GM12878 (cell line): Measurements from ENCODE around the gene DUSP22. TPM values are rescaled to one million over a fixed set of nuclear protein-coding genes. Genes with fewer than 3 reads are reported as not detected.
A peak's percentile ranks its signal among the peaks of the same experiment; 100 is the strongest.

ENCODE experiments used
- ATAC-seq: fragments of 200-7000 bp; cut with Tn5 transposase; 3 replicates; pipeline ENCODE4 v1.9.1; 2020; ENCODE audit warnings: mild to moderate bottlenecking, moderate library complexity
- BruUV-seq: library from RNA; stranded (reverse); fragments of 400-500 nt; replicated peaks from 2 replicates; lab custom pipeline; 2021; lab: Mats Ljungman, UMichigan
- CTCF ChIA-PET: fragments of 300-600 bp; sonication (Branson Sonifier 250); formaldehyde crosslinking; extraction: SDS; loops from one replicate; lab custom pipeline; 2021; ENCODE audit warnings: inconsistent platforms; lab: Yijun Ruan, JAX
- POLR2A ChIA-PET: fragments of 350-600 bp; formaldehyde crosslinking; extraction: SDS; loops from one replicate; lab custom pipeline; 2021; ENCODE audit warnings: inconsistent platforms; lab: Charles Lee
- RAD21 ChIA-PET: fragments of 300-600 bp; sonication (Branson Sonifier 250); formaldehyde crosslinking; loops from one replicate; lab custom pipeline; 2023; ENCODE audit warnings: antibody characterized with exemption; ENCODE audit not compliant: unreplicated experiment; lab: Charles Lee
- SMC1A ChIA-PET: fragments of 300-600 bp; sonication (Branson Sonifier 250); formaldehyde crosslinking; loops from one replicate; lab custom pipeline; 2023; ENCODE audit not compliant: unreplicated experiment, uncharacterized antibody; lab: Charles Lee
- DNase-seq: peaks from one replicate; pipeline ENCODE4 v3.0.0-alpha.2; 2011; ENCODE audit warnings: low read depth, low spot score
- FAIRE-seq: peaks from 3 replicates; lab custom pipeline; 2011; peaks lifted over from hg19 to GRCh38; lab: Jason Lieb, UNC
- H2AFZ ChIP-seq: 2 replicates; pipeline ENCODE4 v1.6.0; 2011; ENCODE audit warnings: low read depth, low read length, control low read depth; ENCODE audit not compliant: control insufficient read depth
- H3K27ac ChIP-seq: 2 replicates; pipeline ENCODE4 v1.5.1; 2011; ENCODE audit warnings: control low read depth; ENCODE audit not compliant: control insufficient read depth, insufficient read depth
- H3K27me3 ChIP-seq, 2 experiments: replicated peaks in 1 of 2; 2 replicates each; pipeline versions ENCODE4 v1.6.0 to v1.6.1; 2011; ENCODE audit warnings: low read length in 1 of 2; ENCODE audit not compliant: control insufficient read depth in 2 of 2, insufficient read depth in 2 of 2
- H3K36me3 ChIP-seq, 2 experiments: 2 replicates each; pipeline ENCODE4 v1.5.1; 2011; ENCODE audit warnings: low read length in 1 of 2; ENCODE audit not compliant: control insufficient read depth in 2 of 2, insufficient read depth in 2 of 2
- H3K4me1 ChIP-seq: 2 replicates; pipeline ENCODE4 v1.6.1; 2011; ENCODE audit warnings: mild to moderate bottlenecking, low read length, moderate library complexity, mixed read lengths; ENCODE audit not compliant: control insufficient read depth, insufficient read depth
- H3K4me2 ChIP-seq: 2 replicates; pipeline ENCODE4 v1.6.0; 2011; ENCODE audit warnings: control low read depth; ENCODE audit not compliant: control insufficient read depth, insufficient read depth
- H3K4me3 ChIP-seq: fragments of 200-600 bp; sonication (generic); 2 replicates; pipeline ENCODE4 v1.5.1; 2016
- H3K79me2 ChIP-seq: 2 replicates; pipeline ENCODE4 v1.6.0; 2011; ENCODE audit warnings: low read length; ENCODE audit not compliant: control insufficient read depth, insufficient read depth
- H3K9ac ChIP-seq: 2 replicates; pipeline ENCODE4 v1.8.0; 2011; ENCODE audit warnings: low read length, control low read depth, mixed read lengths; ENCODE audit not compliant: control insufficient read depth, insufficient read depth
- H3K9me3 ChIP-seq: replicated peaks from 3 replicates; pipeline ENCODE4 v1.5.1; 2011; ENCODE audit warnings: mild to moderate bottlenecking, low read length; ENCODE audit not compliant: control insufficient read depth, insufficient read depth
- H4K20me1 ChIP-seq: 2 replicates; pipeline ENCODE4 v1.6.0; 2011; ENCODE audit not compliant: control insufficient read depth, insufficient read depth
- CBFB ChIP-seq: IDR thresholded peaks from 2 replicates; pipeline ENCODE4 v1.6.1; 2016; ENCODE audit warnings: antibody characterized with exemption, low read depth
- CEBPZ ChIP-seq: fragments of 150-350 bp; IDR thresholded peaks from 2 replicates; pipeline ENCODE4 v1.6.1; 2016; ENCODE audit warnings: low read depth, low read length
- CREM ChIP-seq: IDR thresholded peaks from 2 replicates; pipeline ENCODE4 v1.6.1; 2014; ENCODE audit warnings: antibody characterized with exemption, low read depth
- EED ChIP-seq: sonication (generic); IDR thresholded peaks from 2 replicates; pipeline ENCODE4 v1.6.1; 2016; ENCODE audit warnings: antibody characterized with exemption, low read depth
- ETV6 ChIP-seq, 2 experiments: fragments of 450-650 bp in 1 of 2; IDR thresholded peaks in 1 of 2; conservative IDR thresholded peaks in 1 of 2; 2 replicates each; pipeline ENCODE4 v1.6.1; 2014; ENCODE audit warnings: antibody characterized with exemption in 1 of 2, borderline replicate concordance in 1 of 2, low read depth in 1 of 2, mild to moderate bottlenecking in 1 of 2, moderate library complexity in 1 of 2
- IKZF1 ChIP-seq: fragments of 450-650 bp; conservative IDR thresholded peaks from 2 replicates; pipeline ENCODE4 v1.6.1; 2017; ENCODE audit warnings: antibody characterized with exemption, mild to moderate bottlenecking
- IKZF2 ChIP-seq, 2 experiments: fragments of 450-650 bp; IDR thresholded peaks; 2 replicates each; pipeline ENCODE4 v1.6.1; 2017; ENCODE audit warnings: mild to moderate bottlenecking in 2 of 2, moderate library complexity in 2 of 2
- LARP7 ChIP-seq: fragments of 450-650 bp; IDR thresholded peaks from 2 replicates; pipeline ENCODE4 v1.6.1; 2017; ENCODE audit warnings: mild to moderate bottlenecking
- MTA2 ChIP-seq: fragments of 450-650 bp; IDR thresholded peaks from 2 replicates; pipeline ENCODE4 v1.6.1; 2016; ENCODE audit warnings: low read depth, mild to moderate bottlenecking, moderate library complexity
- PKNOX1 ChIP-seq: fragments of 450-650 bp; IDR thresholded peaks from 2 replicates; pipeline ENCODE4 v1.6.1; 2016; ENCODE audit warnings: mild to moderate bottlenecking
- PML ChIP-seq: IDR thresholded peaks from 2 replicates; pipeline ENCODE4 v1.6.1; 2012; ENCODE audit warnings: low read length, inconsistent platforms
- RAD51 ChIP-seq: fragments of 450-650 bp; IDR thresholded peaks from 2 replicates; pipeline ENCODE4 v1.6.1; 2016; ENCODE audit warnings: moderate library complexity, mild to moderate bottlenecking, inconsistent platforms
- SIX5 ChIP-seq: IDR thresholded peaks from 2 replicates; pipeline ENCODE4 v1.6.1; 2011; ENCODE audit warnings: mild to moderate bottlenecking, low read depth, low read length, moderate library complexity; ENCODE audit not compliant: severe bottlenecking
- WGBS: methylation state at CpG from one replicate; pipeline ENCODE4 v1.1.6; 2016; ENCODE audit warnings: low lambda C conversion rate; ENCODE audit not compliant: insufficient replicate concordance, insufficient coverage; ENCODE audit errors: missing lambda C conversion rate; 5-methylcytosine and 5-hydroxymethylcytosine counted together
- in situ Hi-C: fragments of 300-500 bp; cut with MboI; formaldehyde crosslinking; loops from 9 replicates; pipeline ENCODE4 v1.14.3; 2018; ENCODE audit warnings: mixed read lengths
- intact Hi-C: fragments of 100-400 bp; cut with micrococcal nuclease; formaldehyde crosslinking; loops from one replicate; pipeline ENCODE4 v1.14.2; 2022; ENCODE audit not compliant: unreplicated experiment
- polyA plus RNA-seq, 11 experiments: library from polyadenylated mRNA; depleted of rRNA in 4 of 11; unstranded in 6 of 11; stranded (reverse) in 5 of 11; fragments of >200 nt; fragmentation: Nextera tagmentation in 4 of 11; fragmentation: Illumina TruSeq in 1 of 11; extraction: Ambion mirVana in 4 of 11; extraction: Trizol in 1 of 11; gene quantifications; 1 replicate in 1 of 11; 2 replicates in 10 of 11; pipeline versions ENCODE4 v1.2.1 to v1.2.3, GENCODE V29; 2011 to 2016; ENCODE audit warnings: inconsistent platforms in 2 of 11, missing spikeins in 2 of 11, low read depth in 1 of 11
- total RNA-seq, 4 experiments: library from RNA; depleted of rRNA in 3 of 4; stranded (reverse); fragments of >200 nt in 3 of 4; fragmentation: Illumina TruSeq in 1 of 4; extraction: Trizol in 1 of 4; gene quantifications; 2 replicates each; pipeline versions ENCODE4 v1.2.1 to v1.2.3, GENCODE V29; 2013 to 2021

DUSP22 gene
- total and polyA plus RNA-seq, 10 of the 15 experiments (the other 5 are each of a cell fraction or from before 2014, with no cell fraction given) = 78.9 to 156 (median 107) TPM

GRCh38 chr6:376827-377640, 84.7 kb downstream of the DUSP22 start:
- no peak for FAIRE-seq
- no TSS peak for BruUV-seq
- RAD21 ChIA-PET = interaction anchor here (0.6 to 2.6 kb wide), 12 partner anchors 11 to 188 kb away, joined by 3 to 9 read pairs (median 4); partner anchors contain the start of gene IRF4
- CTCF ChIA-PET = interaction anchor here (0.6 to 2.0 kb wide), 13 partner anchors 8 to 54 kb away, joined by 3 to 14 read pairs (median 3); partner anchors contain the start of gene IRF4
- H3K36me3 ChIP-seq = no peaks in the 10 kb centered on the region
- no peaks in the 10 kb centered on the region for H3K27me3 ChIP-seq
- TF ChIP-seq CREM (peak; percentile 44; the same call in 1 of the 2 replicates), RAD51 (no peak), CBFB (0 out of 2 replicates have a peak, but pooled peaks have one; percentile 30), MTA2 (no peak), IKZF1 (0 out of 2 replicates have a peak, but pooled peaks have one; percentile 25), SIX5 (no peak), EED (peak; percentile 56; the same call in 1 of the 2 replicates), PKNOX1 (no peak), PML (no peak), LARP7 (no peak), CEBPZ (no peak), ETV6 (conservative IDR thresholded peaks at IDR 0.05 in 1 of 2, IDR thresholded peaks at IDR 0.05 in 1 of 2; ENCODE audit: borderline replicate concordance in 1 of 2, low read depth in 1 of 2) (peak in 1 of 2 experiments; percentile 73; a peak in 1 of 4 replicates), IKZF2 (IDR thresholded peaks at IDR 0.05) (0 out of 4 replicates have a peak, but pooled peaks of 1 of the 2 experiments have one; percentile 16)
- no peaks in the 10 kb centered on the region; the same call in 1 of the 3 replicates for H3K9me3 ChIP-seq
- 70% methylated on average over 10 of the region's 10 CpGs for WGBS
- POLR2A ChIA-PET = interaction anchor here (1.3 to 2.4 kb wide), 2 partner anchors 12 to 21 kb away, joined by 5 to 9 read pairs; no protein-coding TSS in a partner anchor
- DNase-seq = no peak
- H2AFZ ChIP-seq = peak overlapping the region; percentile 6
- in situ Hi-C loops (no loop called here), intact Hi-C loops (no loop called here)
- H3K4me3 ChIP-seq = no peak overlapping the region
- no peak overlapping the region for H3K27ac ChIP-seq
- no peaks in the 10 kb centered on the region for H3K79me2 ChIP-seq
- SMC1A ChIA-PET = interaction anchor here (0.5 to 3.8 kb wide), 24 partner anchors 11 to 1088 kb away, joined by 3 to 24 read pairs (median 4); no protein-coding TSS in a partner anchor
- no peak for ATAC-seq
- H3K4me2 ChIP-seq = peak overlapping the region; percentile 21; the same call in 1 of the 2 replicates
- H4K20me1 ChIP-seq = no peaks in the 10 kb centered on the region
- no peak overlapping the region for H3K9ac ChIP-seq
- peaks cover 58% of the 10 kb centered on the region for H3K4me1 ChIP-seq
